ENCODE data around the gene ARHGDIG. TPM values are rescaled to one million over a fixed set of nuclear protein-coding genes. Genes with fewer than 3 reads are reported as not detected.
"Not testable (repeated sequence)": the region's sequence is repeated elsewhere in the genome, so short reads cannot be mapped to it uniquely, and the experiment has no call there.

The ARHGDIG gene
- total RNA-seq, 4 donors from 2014 or later = 1.4 to 3.5 (median 1.8) TPM; not detected in 1

DNA sequence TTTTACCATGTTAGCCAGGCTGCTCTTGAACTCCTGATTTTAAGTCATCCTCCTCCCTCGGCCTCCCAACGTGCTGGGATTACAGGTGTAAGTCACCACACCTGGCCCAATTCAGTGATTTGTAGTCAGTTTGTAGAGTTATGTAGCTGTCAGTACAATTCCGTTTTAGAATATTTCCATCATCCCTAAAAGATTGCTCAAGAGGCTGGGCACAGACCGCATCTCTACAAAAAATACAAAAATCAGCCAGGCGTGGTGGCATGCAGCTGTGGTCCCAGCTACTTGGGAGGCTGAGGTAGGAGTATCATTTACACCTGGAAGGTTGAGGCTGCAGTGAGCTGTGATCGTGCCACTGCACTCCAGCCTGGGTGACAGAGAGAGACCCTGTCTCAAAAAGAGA lies 25.2 kb upstream of the ARHGDIG start:
- no peaks in the 10 kb centered on the region for H3K4me1 ChIP-seq
- in situ Hi-C loops (cut with MboI; ENCODE audit: low sequenced_read_pairs in 4 of 4) = no loop called here
- no peak for TF ChIP-seq CTCF (IDR thresholded peaks at IDR 0.05 in 4 of 5, conservative IDR thresholded peaks at IDR 0.05 in 1 of 5)
- no peak for TF ChIP-seq POLR2A (IDR thresholded peaks at IDR 0.05)

GRCh38 chr16:258091-258490 lies 22.3 kb upstream of the ARHGDIG start:
- peaks cover 0 to 85% of the 10 kb centered on the region in 2 donors for H3K36me3 ChIP-seq
- H3K4me1 ChIP-seq; intact Hi-C loops (cut with DNase I; ENCODE audit: low total_unique reads); ATAC-seq; H3K4me3 ChIP-seq; DNase-seq; H3K27me3 ChIP-seq; in situ Hi-C loops (cut with MboI; ENCODE audit: low sequenced_read_pairs in 4 of 4); H3K27ac ChIP-seq; H3K9me3 ChIP-seq: not testable (repeated sequence)

More for the DNA sequence above, 25.2 kb upstream of the ARHGDIG start:
- Histone ChIP-seq H3K36me3 (peaks cover 0 to 73% of the 10 kb centered on the region in 2 donors), H3K9me3 (no peaks in the 10 kb centered on the region), H3K27ac (no peak overlapping the region), H3K4me3 (no peak overlapping the region), H3K27me3 (no peaks in the 10 kb centered on the region)
- no peak for DNase-seq
- intact Hi-C loops (cut with DNase I; ENCODE audit: low total_unique reads) = no loop called here
- no peak for ATAC-seq

GRCh38 chr16:259226-259625 lies 21.2 kb upstream of the ARHGDIG start:
- ATAC-seq (no peak), DNase-seq (no peak)
- Histone ChIP-seq H3K4me1 (no peaks in the 10 kb centered on the region), H3K4me3 (no peak overlapping the region), H3K27ac (no peak overlapping the region), H3K36me3 (peaks cover 0 to 85% of the 10 kb centered on the region in 2 donors), H3K9me3 (no peaks in the 10 kb centered on the region), H3K27me3 (no peaks in the 10 kb centered on the region)
- in situ Hi-C loops (cut with MboI; ENCODE audit: low sequenced_read_pairs in 4 of 4) (no loop called here), intact Hi-C loops (cut with DNase I; ENCODE audit: low total_unique reads) (no loop called here)
- TF ChIP-seq CTCF (IDR thresholded peaks at IDR 0.05 in 4 of 5, conservative IDR thresholded peaks at IDR 0.05 in 1 of 5) (no peak), POLR2A (IDR thresholded peaks at IDR 0.05) (no peak)

DNA sequence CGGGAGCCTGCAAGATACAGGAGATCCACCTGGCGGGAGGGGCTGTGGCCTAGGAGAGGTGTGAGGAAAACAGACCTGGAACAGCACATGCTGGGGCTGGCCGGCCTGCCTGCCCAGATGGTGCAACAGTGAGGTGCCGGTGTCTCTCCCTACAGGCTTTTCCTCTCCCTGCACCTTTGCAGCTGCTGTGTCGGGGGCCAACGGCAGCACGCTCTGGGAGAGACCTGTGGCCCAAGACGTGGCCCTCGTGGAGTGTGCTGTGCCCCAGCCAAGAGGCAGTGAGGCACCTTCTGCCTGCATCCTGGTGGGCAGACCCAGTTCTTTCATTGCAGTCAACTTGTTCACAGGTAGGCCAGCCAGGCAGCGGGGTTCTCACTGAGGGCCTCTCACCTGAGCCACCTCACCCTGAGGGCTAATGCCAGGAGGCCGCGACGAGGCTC lies 20.6 kb upstream of the ARHGDIG start:
- H3K4me1 ChIP-seq = no peaks in the 10 kb centered on the region
- ATAC-seq = no peak
- H3K27me3 ChIP-seq = no peaks in the 10 kb centered on the region
- in situ Hi-C loops (cut with MboI; ENCODE audit: low sequenced_read_pairs in 4 of 4) = no loop called here
- intact Hi-C loops (cut with DNase I; ENCODE audit: low total_unique reads) = no loop called here
- no peak for TF ChIP-seq CTCF (IDR thresholded peaks at IDR 0.05 in 4 of 5, conservative IDR thresholded peaks at IDR 0.05 in 1 of 5)
- no peak for TF ChIP-seq POLR2A (IDR thresholded peaks at IDR 0.05)
- DNase-seq = no peak
- no peaks in the 10 kb centered on the region for H3K9me3 ChIP-seq
- no peak overlapping the region for H3K4me3 ChIP-seq
- no peak overlapping the region for H3K27ac ChIP-seq
- H3K36me3 ChIP-seq = peaks cover 0 to 85% of the 10 kb centered on the region in 2 donors

- ATAC-seq (no peak), DNase-seq (no peak)
- H3K4me3 ChIP-seq = no peak overlapping the region
- H3K9me3 ChIP-seq = no peaks in the 10 kb centered on the region
- H3K27me3 ChIP-seq = no peaks in the 10 kb centered on the region
- intact Hi-C loops (cut with DNase I; ENCODE audit: low total_unique reads) (no loop called here), in situ Hi-C loops (cut with MboI; ENCODE audit: low sequenced_read_pairs in 4 of 4) (no loop called here)
- no peak for TF ChIP-seq POLR2A (IDR thresholded peaks at IDR 0.05)
- no peak for TF ChIP-seq CTCF (IDR thresholded peaks at IDR 0.05 in 4 of 5, conservative IDR thresholded peaks at IDR 0.05 in 1 of 5)
- no peak overlapping the region for H3K27ac ChIP-seq
- peaks cover 0 to 83% of the 10 kb centered on the region in 2 donors for H3K36me3 ChIP-seq
- no peaks in the 10 kb centered on the region for H3K4me1 ChIP-seq
Observed at GRCh38 chr16:260326-260725, 20.1 kb upstream of the ARHGDIG start.

Data from gastrocnemius medialis (tissue), 4 donors.